Gastrocnemius medialis (tissue), 4 donors: Measurements from ENCODE around the gene S100A4. TPM values are rescaled to one million over a fixed set of nuclear protein-coding genes. Genes with fewer than 3 reads are reported as not detected.

Experiments
- ATAC-seq, 2 donors: fragments of 150-250 bp; one replicate each; pipeline ENCODE4 v1.9.1; 2016
- DNase-seq, 2 donors: peaks; one replicate each; pipeline ENCODE4 v3.0.0-alpha.2; 2019
- H3K27ac ChIP-seq, 4 donors: fragments of 200-600 bp; sonication (generic); 1 replicate in 1 of 4; 2 replicates in 3 of 4; pipeline ENCODE4 v1.5.1; 2016 to 2018; ENCODE audit warnings: mild to moderate bottlenecking in 2 of 4, moderate library complexity in 1 of 4
- H3K27me3 ChIP-seq, 3 donors: fragments of 200-600 bp; sonication (generic) in 2 of 3; 1 replicate in 1 of 3; 2 replicates in 2 of 3; pipeline versions ENCODE4 v1.5.1 to v1.6.0; 2016 to 2019; ENCODE audit warnings: mild to moderate bottlenecking in 1 of 3, moderate library complexity in 1 of 3
- H3K36me3 ChIP-seq, 2 donors: fragments of 200-600 bp; sonication (generic) in 1 of 2; one replicate each; pipeline ENCODE4 v1.5.1; 2017 to 2018
- H3K4me1 ChIP-seq, 2 donors: fragments of 200-600 bp; sonication (generic) in 1 of 2; one replicate each; pipeline ENCODE4 v1.5.1; 2016 to 2017; ENCODE audit warnings: mild to moderate bottlenecking in 2 of 2
- H3K4me3 ChIP-seq, 4 donors: fragments of 200-600 bp; sonication (generic) in 3 of 4; 1 replicate in 1 of 4; 2 replicates in 3 of 4; pipeline ENCODE4 v1.5.1; 2016 to 2019; ENCODE audit warnings: mild to moderate bottlenecking in 2 of 4
- H3K9me3 ChIP-seq, 3 donors: fragments of 200-600 bp; sonication (generic) in 2 of 3; 1 replicate in 1 of 3; 2 replicates in 2 of 3; pipeline ENCODE4 v1.5.1; 2016 to 2019
- CTCF ChIP-seq, 5 experiments: fragments of 450-650 bp in 3 of 5; fragments of 200-600 bp in 2 of 5; sonication (generic) in 2 of 5; IDR thresholded peaks in 4 of 5; conservative IDR thresholded peaks in 1 of 5; 1 replicate in 4 of 5; 2 replicates in 1 of 5; pipeline ENCODE4 v1.5.1; 2016 to 2019; ENCODE audit warnings: antibody characterized with exemption in 5 of 5, mild to moderate bottlenecking in 3 of 5, moderate library complexity in 3 of 5
- POLR2A ChIP-seq, 2 donors: fragments of 450-650 bp; IDR thresholded peaks; one replicate each; pipeline ENCODE4 v1.6.1; 2017; ENCODE audit warnings: antibody characterized with exemption in 2 of 2, mild to moderate bottlenecking in 2 of 2, moderate library complexity in 2 of 2
- in situ Hi-C, 4 donors: fragments of 200-750 bp; cut with MboI; loops; one replicate each; pipeline versions ENCODE4 v1.15.0 to v1.8.0; 2017; ENCODE audit warnings: low sequenced_read_pairs in 4 of 4
- intact Hi-C: fragments of 100-400 bp; cut with DNase I; formaldehyde crosslinking; loops from one replicate; pipeline ENCODE4 v1.15.1; 2023; ENCODE audit warnings: low total_unique reads
- total RNA-seq, 4 donors: library from RNA; depleted of rRNA; stranded (reverse); fragments of >200 nt; gene quantifications; one replicate each; pipeline versions ENCODE4 v1.1.0 to v1.2.3, GENCODE V29; 2016

The S100A4 gene
- total RNA-seq, 4 donors from 2014 or later = 76.8 to 377 (median 144) TPM

- Histone ChIP-seq H3K9me3 (no peaks in the 10 kb centered on the region), H3K4me1 (peaks cover 6 to 26% of the 10 kb centered on the region in 2 donors), H3K4me3 (no peak overlapping the region), H3K27ac (no peak overlapping the region), H3K27me3 (no peaks in the 10 kb centered on the region), H3K36me3 (no peaks in the 10 kb centered on the region)
- in situ Hi-C loops = loop anchor here in 1 of 4 donors (25.0 kb wide), 1 partner anchor 448 kb away; the partner anchor contains the start of genes JTB, RAB13 and RPS27
- TF ChIP-seq POLR2A (IDR thresholded peaks at IDR 0.05) (no peak), CTCF (IDR thresholded peaks at IDR 0.05 in 4 of 5, conservative IDR thresholded peaks at IDR 0.05 in 1 of 5) (no peak)
- intact Hi-C loops = no loop called here
- ATAC-seq (no peak), DNase-seq (no peak)
Measured at GRCh38 chr1:153539395-153540093, 6.1 kb downstream of the S100A4 start.

GRCh38 chr1:153538315-153538821 lies 7.2 kb downstream of the S100A4 start:
- Histone ChIP-seq H3K4me1 (peaks cover 10 to 26% of the 10 kb centered on the region in 2 donors), H3K36me3 (no peaks in the 10 kb centered on the region), H3K27me3 (no peaks in the 10 kb centered on the region), H3K9me3 (no peaks in the 10 kb centered on the region), H3K4me3 (no peak overlapping the region), H3K27ac (peak overlapping the region in 2 of 4 donors; percentile 5 to 19)
- TF ChIP-seq CTCF (IDR thresholded peaks at IDR 0.05 in 4 of 5, conservative IDR thresholded peaks at IDR 0.05 in 1 of 5) (no peak), POLR2A (IDR thresholded peaks at IDR 0.05) (no peak)
- no peak for DNase-seq
- in situ Hi-C loops (loop anchor here in 1 of 4 donors (25.0 kb wide), 1 partner anchor 449 kb away; the partner anchor contains the start of genes JTB, RAB13 and RPS27), intact Hi-C loops (no loop called here)
- ATAC-seq = no peak

- no peak for ATAC-seq
- Histone ChIP-seq H3K36me3 (no peaks in the 10 kb centered on the region), H3K9me3 (no peaks in the 10 kb centered on the region), H3K4me1 (peaks cover 10 to 28% of the 10 kb centered on the region in 2 donors), H3K4me3 (no peak overlapping the region), H3K27me3 (no peaks in the 10 kb centered on the region), H3K27ac (no peak overlapping the region)
- in situ Hi-C loops (loop anchor here in 1 of 4 donors (25.0 kb wide), 1 partner anchor 450 kb away; the partner anchor contains the start of genes JTB, RAB13 and RPS27), intact Hi-C loops (no loop called here)
- DNase-seq = no peak
- TF ChIP-seq CTCF (IDR thresholded peaks at IDR 0.05 in 4 of 5, conservative IDR thresholded peaks at IDR 0.05 in 1 of 5) (no peak), POLR2A (IDR thresholded peaks at IDR 0.05) (no peak)
Measured at GRCh38 chr1:153537376-153537730, 8.3 kb downstream of the S100A4 start.

GRCh38 chr1:153536671-153537375 lies 8.8 kb downstream of the S100A4 start:
- no peaks in the 10 kb centered on the region for H3K27me3 ChIP-seq
- in situ Hi-C loops (loop anchor here in 1 of 4 donors (25.0 kb wide), 1 partner anchor 450 kb away; the partner anchor contains the start of genes JTB, RAB13 and RPS27), intact Hi-C loops (no loop called here)
- no peak for TF ChIP-seq CTCF (IDR thresholded peaks at IDR 0.05 in 4 of 5, conservative IDR thresholded peaks at IDR 0.05 in 1 of 5)
- H3K27ac ChIP-seq = peak overlapping the region; percentile 82 to 92 (median 86)
- no peaks in the 10 kb centered on the region for H3K9me3 ChIP-seq
- no peaks in the 10 kb centered on the region for H3K36me3 ChIP-seq
- H3K4me1 ChIP-seq = peaks cover 10 to 28% of the 10 kb centered on the region in 2 donors
- ATAC-seq = no peak
- DNase-seq = peak in 1 of 2 donors; percentile 45
- H3K4me3 ChIP-seq = peak overlapping the region; percentile 54 to 70 (median 65)
